ENCODE measurements around the gene TRANK1. TPM values are rescaled to one million over a fixed set of nuclear protein-coding genes. Genes with fewer than 3 reads are reported as not detected.

TRANK1 gene
- total and polyA plus RNA-seq, 2 of the 4 experiments (the other 2 are of a cell fraction) = 7.9 to 12.7 TPM

DNA sequence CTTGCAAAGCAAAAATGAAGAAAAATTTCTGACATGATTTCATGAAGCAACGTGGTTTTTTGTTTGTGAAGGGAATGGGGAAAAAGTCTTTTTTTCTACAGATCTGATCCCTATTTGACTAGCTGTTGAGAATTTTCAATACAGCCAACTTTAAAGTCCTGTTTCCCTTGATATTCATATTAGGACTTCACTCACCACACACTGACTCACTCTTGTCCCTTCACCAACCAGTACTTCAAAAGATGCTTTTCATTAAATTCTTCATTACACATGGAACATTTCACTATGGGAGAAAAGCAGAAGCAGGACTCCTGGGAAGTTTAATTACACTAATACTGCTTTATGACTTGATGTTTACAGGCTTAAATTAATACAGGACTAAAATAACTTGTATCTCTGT lies 16.6 kb downstream of the TRANK1 start:
- no peak overlapping the region for H2BK15ac ChIP-seq (ENCODE audit: low read depth, low read length)
- no peak overlapping the region for H3K14ac ChIP-seq (replicated peaks; ENCODE audit: low read depth, low read length)
- no peak overlapping the region for H3K9ac ChIP-seq (ENCODE audit: low read depth, low read length)
- ATAC-seq (ENCODE audit: low read depth) (no peak), DNase-seq (no peak)
- H3K9me3 ChIP-seq (ENCODE audit: control insufficient read depth, insufficient read depth, low read length) = no peaks in the 10 kb centered on the region
- no peak overlapping the region for H2AK5ac ChIP-seq (ENCODE audit: low read depth, low read length)
- no peak overlapping the region for H2AFZ ChIP-seq (replicated peaks; ENCODE audit: low read length, poor library complexity)
- in situ Hi-C loops (cut with MboI; ENCODE audit: low sequenced_read_pairs) = no loop called here
- no peaks in the 10 kb centered on the region for H3K27me3 ChIP-seq (ENCODE audit: control insufficient read depth, insufficient read depth, low read length)
- intact Hi-C loops (cut with micrococcal nuclease) = no loop called here
- no peak overlapping the region for H3K18ac ChIP-seq (ENCODE audit: low read depth, low read length)
- no peaks in the 10 kb centered on the region for H4K20me1 ChIP-seq (ENCODE audit: insufficient read depth, low read length)
- ChIA-PET CTCF (no interaction called here), POLR2A (ENCODE audit: unreplicated experiment) (no interaction called here)
- H3K4me3 ChIP-seq (ENCODE audit: insufficient read depth, low read depth, low read length) = no peak overlapping the region
- no peak overlapping the region for H2BK5ac ChIP-seq (ENCODE audit: low read depth, low read length, poor library complexity, severe bottlenecking)
- no peak overlapping the region for H4K8ac ChIP-seq (ENCODE audit: low read depth in 2 of 2, low read length in 2 of 2)
- H3K36me3 ChIP-seq (ENCODE audit: control insufficient read depth, insufficient read depth, low read length) = no peaks in the 10 kb centered on the region
- H3K9me1 ChIP-seq (ENCODE audit: insufficient read depth, low read length) = peaks cover 9% of the 10 kb centered on the region
- H2AK9ac ChIP-seq (replicated peaks; ENCODE audit: low read depth, low read length, poor library complexity) = no peak overlapping the region
- H3K27ac ChIP-seq (ENCODE audit: insufficient read depth, low read length) = no peak overlapping the region
- no peak for TF ChIP-seq USF2 (IDR thresholded peaks at IDR 0.05; ENCODE audit: low read depth, low read length)
- TF ChIP-seq MAZ (IDR thresholded peaks at IDR 0.05; ENCODE audit: borderline replicate concordance, low read depth, low read length) = no peak
- TF ChIP-seq CTCF (conservative IDR thresholded peaks at IDR 0.05; ENCODE audit: low read depth, low read length) = no peak
- TF ChIP-seq RFX5 (IDR thresholded peaks at IDR 0.05; ENCODE audit: low read depth, low read length) = no peak
- no peak for TF ChIP-seq CEBPB (IDR thresholded peaks at IDR 0.05; ENCODE audit: low read depth, low read length)
- TF ChIP-seq MXI1 (IDR thresholded peaks at IDR 0.05; ENCODE audit: borderline replicate concordance, low read depth, low read length) = no peak
- no peak for TF ChIP-seq RCOR1 (IDR thresholded peaks at IDR 0.05; ENCODE audit: insufficient replicate concordance, low read length)
- no peak for TF ChIP-seq FOS (IDR thresholded peaks at IDR 0.05; ENCODE audit: low read depth, low read length)
- no peak for TF ChIP-seq MAFK (IDR thresholded peaks at IDR 0.05; ENCODE audit: low read depth, low read length)
- TF ChIP-seq SMC3 (IDR thresholded peaks at IDR 0.05; ENCODE audit: low read depth, low read length) = no peak
- no peak for TF ChIP-seq POLR2A (IDR thresholded peaks at IDR 0.05; ENCODE audit: low read depth, low read length)
- TF ChIP-seq, protein P1, sequence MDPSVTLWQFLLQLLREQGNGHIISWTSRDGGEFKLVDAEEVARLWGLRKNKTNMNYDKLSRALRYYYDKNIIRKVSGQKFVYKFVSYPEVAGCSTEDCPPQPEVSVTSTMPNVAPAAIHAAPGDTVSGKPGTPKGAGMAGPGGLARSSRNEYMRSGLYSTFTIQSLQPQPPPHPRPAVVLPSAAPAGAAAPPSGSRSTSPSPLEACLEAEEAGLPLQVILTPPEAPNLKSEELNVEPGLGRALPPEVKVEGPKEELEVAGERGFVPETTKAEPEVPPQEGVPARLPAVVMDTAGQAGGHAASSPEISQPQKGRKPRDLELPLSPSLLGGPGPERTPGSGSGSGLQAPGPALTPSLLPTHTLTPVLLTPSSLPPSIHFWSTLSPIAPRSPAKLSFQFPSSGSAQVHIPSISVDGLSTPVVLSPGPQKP (IDR thresholded peaks at IDR 0.05; ENCODE audit: borderline replicate concordance, low read depth, low read length) = no peak
- no peak for TF ChIP-seq NFE2L2 (IDR thresholded peaks at IDR 0.05; ENCODE audit: low read depth, low read length)
- no peak for TF ChIP-seq CHD1 (IDR thresholded peaks at IDR 0.05; ENCODE audit: low read depth, low read length)
- no peak for TF ChIP-seq BHLHE40 (IDR thresholded peaks at IDR 0.05; ENCODE audit: low read depth, low read length)
- no peak for TF ChIP-seq RAD21 (IDR thresholded peaks at IDR 0.05; ENCODE audit: low read length)
- WGBS, 2 experiments (ENCODE audit: extremely low coverage in 2 of 2, insufficient read length in 1 of 2) = no CpG with 5 or more reads among the region's 1 CpG
- no peak overlapping the region for H3K4me2 ChIP-seq (ENCODE audit: low read depth, low read length)
- peaks cover 10% of the 10 kb centered on the region for H3K4me1 ChIP-seq (ENCODE audit: control insufficient read depth, insufficient read depth, low read length)
- H3K56ac ChIP-seq (ENCODE audit: extremely low read depth, insufficient read depth, low read length) = no peak overlapping the region
- dilution Hi-C loops (cut with HindIII; ENCODE audit: low sequenced_read_pairs, unreplicated experiment) = no loop called here
- no peak overlapping the region for H2BK20ac ChIP-seq (ENCODE audit: low read depth, low read length)
- H4K5ac ChIP-seq (ENCODE audit: low read depth, low read length) = no peak overlapping the region
- no peak overlapping the region for H4K91ac ChIP-seq (ENCODE audit: insufficient read depth, low read depth, low read length)
- H3K79me1 ChIP-seq (ENCODE audit: low read depth in 1 of 2, low read length in 2 of 2) = peaks cover 0 to 10% of the 10 kb centered on the region in 2 experiments; a peak in 2 of 4 replicates
- H2BK120ac ChIP-seq (ENCODE audit: low read depth, low read length) = no peak overlapping the region
- no peak overlapping the region for H3K23ac ChIP-seq (ENCODE audit: low read depth, low read length)
- no TSS peak for BruUV-seq (replicated peaks)
- no peak overlapping the region for H3K4ac ChIP-seq (ENCODE audit: low read depth, low read length)

Measured in IMR-90 (cell line).